ENCODE results near the gene NT5C1A. TPM values are rescaled to one million over a fixed set of nuclear protein-coding genes. Genes with fewer than 3 reads are reported as not detected.

The NT5C1A gene
- total and polyA plus RNA-seq, 7 donors, result 0.06 TPM; not detected in 6

- WGBS, 2 donors, result 87 to 94% methylated on average over 2 of the region's 2 CpGs
- Histone ChIP-seq H3K4me1 (peaks cover 0 to 11% (median 3%) of the 10 kb centered on the region in 4 donors), H3K9me3 (no peaks in the 10 kb centered on the region), H3K27ac (no peak overlapping the region), H3K36me3 (no peaks in the 10 kb centered on the region), H3K4me3 (no peak overlapping the region), H3K27me3 (peaks cover 0 to 6% (median 0%) of the 10 kb centered on the region in 3 donors)
- intact Hi-C loops (cut with DNase I), result no loop called here
- TF ChIP-seq POLR2AphosphoS5 (IDR thresholded peaks at IDR 0.05), result no peak
- TF ChIP-seq CTCF (IDR thresholded peaks at IDR 0.05), result no peak
- TF ChIP-seq EP300 (IDR thresholded peaks at IDR 0.05), result no peak
- no peak for TF ChIP-seq POLR2A (IDR thresholded peaks at IDR 0.05)
- no peak for DNase-seq
Measured at GRCh38 chr1:39656391-39656790, 15.5 kb downstream of the NT5C1A start.

- intact Hi-C loops (cut with DNase I), result no loop called here
- H3K4me3 ChIP-seq, result no peak overlapping the region
- 80 to 83% methylated on average over 5 of the region's 5 CpGs for WGBS, 2 donors
- DNase-seq, result no peak
- H3K27me3 ChIP-seq, result peaks cover 0 to 6% (median 0%) of the 10 kb centered on the region in 3 donors
- TF ChIP-seq POLR2A (IDR thresholded peaks at IDR 0.05), result no peak
- H3K27ac ChIP-seq, result no peak overlapping the region
- no peaks in the 10 kb centered on the region for H3K9me3 ChIP-seq
- no peaks in the 10 kb centered on the region for H3K36me3 ChIP-seq
- H3K4me1 ChIP-seq, result peaks cover 0 to 11% (median 3%) of the 10 kb centered on the region in 4 donors
Measured at GRCh38 chr1:39655578-39656268, 16.2 kb downstream of the NT5C1A start.

GRCh38 chr1:39654291-39654690 is 17.6 kb downstream of the NT5C1A start:
- no peak overlapping the region for H3K27ac ChIP-seq
- TF ChIP-seq EP300 (IDR thresholded peaks at IDR 0.05) (no peak), POLR2AphosphoS5 (IDR thresholded peaks at IDR 0.05) (no peak), POLR2A (IDR thresholded peaks at IDR 0.05) (no peak), CTCF (IDR thresholded peaks at IDR 0.05) (no peak)
- peaks cover 0 to 6% (median 0%) of the 10 kb centered on the region in 3 donors for H3K27me3 ChIP-seq
- intact Hi-C loops (cut with DNase I), result loop anchor here (5.0 kb wide), 1 partner anchor 68 kb away; no protein-coding TSS in a partner anchor
- peaks cover 0 to 11% (median 3%) of the 10 kb centered on the region in 4 donors for H3K4me1 ChIP-seq
- H3K36me3 ChIP-seq, result no peaks in the 10 kb centered on the region
- no peaks in the 10 kb centered on the region for H3K9me3 ChIP-seq
- DNase-seq, result no peak
- 59 to 81% methylated on average over 7 of the region's 7 CpGs for WGBS, 2 donors
- no peak overlapping the region for H3K4me3 ChIP-seq

GRCh38 chr1:39653546-39654031 is 18.3 kb downstream of the NT5C1A start:
- peak; percentile 93 for DNase-seq
- intact Hi-C loops (cut with DNase I), result loop anchor here (1.0 to 5.0 kb wide), 2 partner anchors 47 to 69 kb away; no protein-coding TSS in a partner anchor
- TF ChIP-seq POLR2AphosphoS5 (IDR thresholded peaks at IDR 0.05) (no peak), POLR2A (IDR thresholded peaks at IDR 0.05) (no peak), CTCF (IDR thresholded peaks at IDR 0.05) (peak; percentile 74 to 93 (median 85)), EP300 (IDR thresholded peaks at IDR 0.05) (no peak)
- Histone ChIP-seq H3K27ac (no peak overlapping the region), H3K27me3 (peaks cover 0 to 6% (median 0%) of the 10 kb centered on the region in 3 donors), H3K9me3 (no peaks in the 10 kb centered on the region), H3K4me3 (no peak overlapping the region), H3K4me1 (peaks cover 0 to 11% (median 3%) of the 10 kb centered on the region in 4 donors), H3K36me3 (no peaks in the 10 kb centered on the region)
- WGBS, 2 donors, result 4 to 7% methylated on average over 8 of the region's 8 CpGs

GRCh38 chr1:39652554-39652953 is 19.4 kb downstream of the NT5C1A start:
- intact Hi-C loops (cut with DNase I), result loop anchor here (5.0 kb wide), 1 partner anchor 70 kb away; no protein-coding TSS in a partner anchor

More at GRCh38 chr1:39652554-39652953, 19.4 kb downstream of the NT5C1A start:
- Histone ChIP-seq H3K9me3 (no peaks in the 10 kb centered on the region), H3K27me3 (peaks cover 0 to 6% (median 0%) of the 10 kb centered on the region in 3 donors), H3K4me3 (no peak overlapping the region), H3K36me3 (no peaks in the 10 kb centered on the region), H3K4me1 (peaks cover 0 to 14% (median 3%) of the 10 kb centered on the region in 4 donors), H3K27ac (no peak overlapping the region)
- TF ChIP-seq CTCF (IDR thresholded peaks at IDR 0.05) (no peak), POLR2AphosphoS5 (IDR thresholded peaks at IDR 0.05) (no peak), EP300 (IDR thresholded peaks at IDR 0.05) (no peak)
- DNase-seq, result no peak
- WGBS, 2 donors, result 95 to 96% methylated on average over 2 of the region's 2 CpGs

All from sigmoid colon (tissue), 7 donors.